ENCODE measurements around the gene CDC14B. TPM values are rescaled to one million over a fixed set of nuclear protein-coding genes. Genes with fewer than 3 reads are reported as not detected.
A peak's percentile ranks its signal among the peaks of the same experiment; 100 is the strongest.

CDC14B gene
- total RNA-seq, 1 donor, result 26.8 TPM

DNA sequence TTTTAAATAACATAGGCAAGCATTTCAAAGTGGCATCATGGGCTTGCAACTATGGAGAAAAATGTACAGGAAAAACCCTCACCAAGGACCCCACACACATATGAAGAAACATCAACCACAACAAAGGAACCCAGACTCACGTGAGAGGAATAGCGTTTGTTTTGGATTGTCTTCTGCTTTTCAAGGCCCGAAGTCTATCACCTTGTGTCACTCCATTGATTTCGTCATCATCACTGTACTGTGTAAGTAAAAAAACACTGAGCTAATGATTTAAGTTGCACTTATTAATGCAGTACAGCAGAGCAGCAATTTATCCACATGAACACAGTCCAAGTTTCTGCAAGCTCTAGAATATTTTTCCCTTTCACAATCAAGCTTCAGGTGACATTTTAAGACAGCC is 97.3 kb downstream of the CDC14B start:
- TF ChIP-seq, protein P1, sequence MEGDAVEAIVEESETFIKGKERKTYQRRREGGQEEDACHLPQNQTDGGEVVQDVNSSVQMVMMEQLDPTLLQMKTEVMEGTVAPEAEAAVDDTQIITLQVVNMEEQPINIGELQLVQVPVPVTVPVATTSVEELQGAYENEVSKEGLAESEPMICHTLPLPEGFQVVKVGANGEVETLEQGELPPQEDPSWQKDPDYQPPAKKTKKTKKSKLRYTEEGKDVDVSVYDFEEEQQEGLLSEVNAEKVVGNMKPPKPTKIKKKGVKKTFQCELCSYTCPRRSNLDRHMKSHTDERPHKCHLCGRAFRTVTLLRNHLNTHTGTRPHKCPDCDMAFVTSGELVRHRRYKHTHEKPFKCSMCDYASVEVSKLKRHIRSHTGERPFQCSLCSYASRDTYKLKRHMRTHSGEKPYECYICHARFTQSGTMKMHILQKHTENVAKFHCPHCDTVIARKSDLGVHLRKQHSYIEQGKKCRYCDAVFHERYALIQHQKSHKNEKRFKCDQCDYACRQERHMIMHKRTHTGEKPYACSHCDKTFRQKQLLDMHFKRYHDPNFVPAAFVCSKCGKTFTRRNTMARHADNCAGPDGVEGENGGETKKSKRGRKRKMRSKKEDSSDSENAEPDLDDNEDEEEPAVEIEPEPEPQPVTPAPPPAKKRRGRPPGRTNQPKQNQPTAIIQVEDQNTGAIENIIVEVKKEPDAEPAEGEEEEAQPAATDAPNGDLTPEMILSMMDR (IDR thresholded peaks at IDR 0.05; ENCODE audit: insufficient read depth, low read depth, low read length), result no peak
- DNase-seq (ENCODE audit: low read depth), result no peak
- H3K4me3 ChIP-seq (ENCODE audit: low read depth, low read length), result no peak overlapping the region

DNA sequence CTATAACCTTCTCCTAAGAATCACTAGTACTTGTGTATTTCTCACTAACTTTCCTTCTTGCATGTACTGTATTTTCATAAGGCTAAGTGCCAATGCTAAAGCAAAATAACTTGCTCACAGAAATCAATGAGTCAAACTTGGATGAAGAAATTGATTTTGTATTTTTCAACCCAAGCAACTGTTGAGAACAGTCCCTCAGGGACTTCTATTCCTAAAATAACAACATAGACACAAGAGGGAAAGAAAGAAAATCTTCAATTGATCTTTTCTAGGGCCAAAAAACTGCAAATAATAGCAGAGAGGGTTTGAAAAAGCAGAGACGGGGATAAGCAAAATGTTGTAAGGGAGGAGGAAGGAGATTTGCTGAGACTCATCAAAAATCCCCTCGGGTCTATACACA is 99.9 kb downstream of the CDC14B start:
- no peak overlapping the region for H3K4me3 ChIP-seq (ENCODE audit: low read depth, low read length)
- no peak for DNase-seq (ENCODE audit: low read depth)
- TF ChIP-seq, protein P1 (IDR thresholded peaks at IDR 0.05; ENCODE audit: insufficient read depth, low read depth, low read length), result no peak

DNA sequence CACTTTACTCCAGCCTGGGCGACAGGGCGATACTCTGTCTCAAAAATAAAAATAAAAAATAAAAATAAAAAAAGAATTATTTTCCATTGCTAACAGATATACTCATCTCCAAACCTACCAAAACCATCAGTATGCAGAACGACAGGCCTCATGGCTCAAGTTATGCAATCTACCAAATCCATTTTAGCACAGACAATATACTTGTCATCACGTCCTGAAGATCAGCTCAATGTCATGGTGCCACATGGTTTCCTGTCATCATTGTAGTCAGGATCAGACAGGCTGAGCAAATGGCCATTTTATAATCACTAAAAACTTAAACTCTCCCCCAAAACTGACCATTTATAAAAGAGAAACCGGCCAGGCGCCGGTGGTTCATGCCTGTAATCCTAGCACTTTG is 100.5 kb downstream of the CDC14B start:
- no peak for DNase-seq (ENCODE audit: low read depth)
- no peak overlapping the region for H3K4me3 ChIP-seq (ENCODE audit: low read depth, low read length)
- TF ChIP-seq, protein P1 (IDR thresholded peaks at IDR 0.05; ENCODE audit: insufficient read depth, low read depth, low read length), result no peak

DNA sequence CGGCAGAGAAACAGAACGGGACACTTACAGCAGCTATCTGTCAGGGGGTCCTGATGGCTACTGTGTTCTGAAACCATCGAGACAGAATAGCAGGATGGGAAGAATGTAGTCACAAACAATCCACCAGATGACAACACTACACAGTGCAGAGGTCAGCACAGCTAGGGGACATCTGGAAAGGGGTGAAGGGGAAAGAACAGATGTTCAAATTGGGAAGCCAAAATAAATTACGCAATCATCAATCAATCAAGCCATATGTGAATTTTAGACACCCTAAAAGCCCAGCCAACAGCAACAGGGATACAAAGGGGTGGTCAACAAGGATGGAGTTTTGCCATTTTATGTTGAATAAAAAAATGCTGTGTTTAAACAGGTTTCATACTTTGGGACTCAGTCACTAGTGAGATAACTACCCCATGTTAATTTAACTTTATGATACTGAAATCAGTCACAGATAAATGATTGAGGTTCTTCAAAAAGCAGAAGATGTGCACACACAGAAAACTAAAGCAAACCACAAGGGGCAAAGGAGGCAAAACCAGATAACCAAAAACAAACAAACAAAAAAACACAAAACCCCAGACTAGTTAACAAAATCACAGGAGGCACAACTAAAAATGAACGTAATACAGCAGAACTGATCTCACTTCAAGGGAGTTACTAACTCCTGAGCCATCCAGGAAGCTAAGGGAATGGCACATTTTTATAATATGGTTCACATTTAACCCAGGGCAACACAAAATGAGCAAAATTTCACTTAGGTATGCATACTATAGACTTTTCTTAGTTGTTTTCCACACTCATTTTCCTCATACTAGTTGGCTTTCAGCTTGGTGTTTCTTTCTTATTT is 103.8 kb downstream of the CDC14B start:
- no peak overlapping the region for H3K4me3 ChIP-seq (ENCODE audit: low read depth, low read length)
- peak; percentile 38 for DNase-seq (ENCODE audit: low read depth)
- TF ChIP-seq, protein P1 (IDR thresholded peaks at IDR 0.05; ENCODE audit: insufficient read depth, low read depth, low read length), result no peak

DNA sequence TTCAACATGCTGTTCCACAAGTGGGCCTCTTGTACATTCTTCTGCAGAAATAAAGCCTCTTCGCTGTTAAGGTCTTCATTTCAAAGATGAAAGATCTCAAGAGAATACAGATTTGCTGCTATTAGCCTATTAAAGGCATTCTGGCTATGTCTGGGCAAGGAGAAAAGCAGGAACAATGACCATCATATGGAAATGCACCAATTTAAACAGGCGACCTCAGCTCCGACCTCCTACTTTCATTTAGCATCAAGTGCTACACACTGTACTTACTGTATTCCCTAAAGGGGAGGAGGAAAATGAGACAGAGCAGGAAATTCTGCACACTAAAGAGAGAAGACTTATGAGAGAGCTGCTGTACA is 104.9 kb downstream of the CDC14B start:
- TF ChIP-seq, protein P1 (IDR thresholded peaks at IDR 0.05; ENCODE audit: insufficient read depth, low read depth, low read length), result no peak
- H3K4me3 ChIP-seq (ENCODE audit: low read depth, low read length), result no peak overlapping the region
- no peak for DNase-seq (ENCODE audit: low read depth)

DNA sequence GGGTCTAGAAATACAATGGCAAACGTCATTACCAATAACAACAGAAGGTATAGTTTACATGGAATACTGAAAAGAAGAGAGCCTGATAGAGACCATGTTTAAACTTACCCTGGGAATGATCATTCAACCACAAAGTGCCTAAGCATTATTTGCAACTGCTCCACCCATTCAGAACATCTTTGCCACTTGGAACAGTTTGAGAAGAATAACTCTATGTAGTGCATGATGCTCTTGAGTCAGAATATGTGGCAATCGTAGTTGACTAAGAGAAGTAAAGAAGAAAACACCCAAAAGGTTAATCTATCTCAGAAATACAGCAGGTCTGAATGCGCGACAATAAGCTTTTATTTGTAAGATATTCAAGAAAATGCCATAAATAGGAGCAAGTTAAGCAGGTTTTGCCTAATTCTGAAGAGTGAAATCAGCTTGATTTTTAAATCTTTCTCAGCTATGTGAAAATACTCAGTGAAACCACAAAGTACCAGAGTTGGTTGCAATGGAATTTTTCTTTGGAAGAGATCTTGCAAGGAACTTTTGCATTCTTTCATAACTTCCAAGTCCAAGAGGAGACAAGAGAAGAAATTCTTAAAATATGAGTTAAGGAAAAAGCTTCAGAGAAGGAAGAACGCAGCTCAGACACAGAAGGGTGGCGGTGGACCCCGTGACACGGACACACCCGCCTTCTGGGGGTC is 105.4 kb downstream of the CDC14B start:
- TF ChIP-seq, protein P1 (IDR thresholded peaks at IDR 0.05; ENCODE audit: insufficient read depth, low read depth, low read length), result no peak
- DNase-seq (ENCODE audit: low read depth), result peak; percentile 79
- no peak overlapping the region for H3K4me3 ChIP-seq (ENCODE audit: low read depth, low read length)

All from fibroblast of villous mesenchyme (primary cell).